Fibroblast of skin of back (primary cell): ENCODE measurements around the gene BMP5.
A peak's percentile ranks its signal among the peaks of the same experiment; 100 is the strongest.

ENCODE experiments used
- DNase-seq: peaks from one replicate; pipeline ENCODE4 v3.0.0-alpha.2; 2013

The BMP5 gene

GRCh38 chr6:55705451-55706440 is 169.6 kb downstream of the BMP5 start:
- no peak for DNase-seq

DNA sequence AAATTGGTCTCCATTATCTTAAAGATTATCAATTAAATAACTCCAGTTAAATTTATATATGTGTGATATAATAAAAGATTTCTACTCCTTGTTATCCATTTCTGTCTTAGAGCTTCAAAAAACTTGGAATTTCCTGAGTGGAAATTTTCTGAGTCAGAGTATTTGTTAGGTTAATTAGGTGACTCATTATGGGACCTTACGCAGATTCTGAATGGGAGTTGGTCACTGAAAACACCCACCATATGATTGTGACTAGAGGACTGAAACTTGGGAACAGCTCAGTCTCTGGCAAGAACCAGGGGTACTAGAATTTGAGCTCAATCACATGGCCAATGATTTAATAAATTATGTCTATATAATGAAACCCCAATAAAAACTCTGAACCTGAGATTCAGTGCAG is 171.0 kb downstream of the BMP5 start:
- peak; percentile 74 for DNase-seq
